NB4 (cell line): ENCODE results near the gene CPNE1.

Experiments
- POLR2A ChIP-seq: IDR thresholded peaks from 2 replicates; pipeline ENCODE4 v1.6.1; 2011; ENCODE audit warnings: mild to moderate bottlenecking; ENCODE audit not compliant: insufficient read length; ENCODE audit errors: extremely low read depth
- TF ChIP-seq, protein P1 (sequence below): IDR thresholded peaks from one replicate; pipeline ENCODE4 v1.5.1; 2012; ENCODE audit warnings: low read depth, low read length

- TF ChIP-seq, protein P1, sequence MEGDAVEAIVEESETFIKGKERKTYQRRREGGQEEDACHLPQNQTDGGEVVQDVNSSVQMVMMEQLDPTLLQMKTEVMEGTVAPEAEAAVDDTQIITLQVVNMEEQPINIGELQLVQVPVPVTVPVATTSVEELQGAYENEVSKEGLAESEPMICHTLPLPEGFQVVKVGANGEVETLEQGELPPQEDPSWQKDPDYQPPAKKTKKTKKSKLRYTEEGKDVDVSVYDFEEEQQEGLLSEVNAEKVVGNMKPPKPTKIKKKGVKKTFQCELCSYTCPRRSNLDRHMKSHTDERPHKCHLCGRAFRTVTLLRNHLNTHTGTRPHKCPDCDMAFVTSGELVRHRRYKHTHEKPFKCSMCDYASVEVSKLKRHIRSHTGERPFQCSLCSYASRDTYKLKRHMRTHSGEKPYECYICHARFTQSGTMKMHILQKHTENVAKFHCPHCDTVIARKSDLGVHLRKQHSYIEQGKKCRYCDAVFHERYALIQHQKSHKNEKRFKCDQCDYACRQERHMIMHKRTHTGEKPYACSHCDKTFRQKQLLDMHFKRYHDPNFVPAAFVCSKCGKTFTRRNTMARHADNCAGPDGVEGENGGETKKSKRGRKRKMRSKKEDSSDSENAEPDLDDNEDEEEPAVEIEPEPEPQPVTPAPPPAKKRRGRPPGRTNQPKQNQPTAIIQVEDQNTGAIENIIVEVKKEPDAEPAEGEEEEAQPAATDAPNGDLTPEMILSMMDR = no peak
- TF ChIP-seq POLR2A = no peak
These were observed 44.6 kb upstream of the CPNE1 start for GRCh38 chr20:35709259-35709658.
